DND-41 (cell line): Measurements from ENCODE around the gene PDCD1LG2.
"Not testable (repeated sequence)": the region's sequence is repeated elsewhere in the genome, so short reads cannot be mapped to it uniquely, and the experiment has no call there.

ENCODE experiments used
- ATAC-seq: fragments of 200-7000 bp; cut with Tn5 transposase; 3 replicates; pipeline ENCODE4 v1.9.1; 2021; ENCODE audit warnings: low read depth; ENCODE audit not compliant: insufficient read depth
- DNase-seq: peaks from one replicate; pipeline ENCODE4 v3.0.0-alpha.2; 2020
- H2AFZ ChIP-seq: 2 replicates; pipeline ENCODE4 v1.6.0; 2012; ENCODE audit warnings: low read depth, low read length
- H3K27ac ChIP-seq: 2 replicates; pipeline ENCODE4 v1.5.1; 2012; ENCODE audit warnings: low read length, inconsistent platforms
- H3K27me3 ChIP-seq: fragments of 200-600 bp; sonication (generic); 2 replicates; pipeline ENCODE4 v1.6.0; 2012; ENCODE audit warnings: low read length, mild to moderate bottlenecking, inconsistent platforms; ENCODE audit not compliant: insufficient read depth, poor library complexity
- H3K36me3 ChIP-seq: 2 replicates; pipeline ENCODE4 v1.5.1; 2012; ENCODE audit warnings: low read length, inconsistent platforms; ENCODE audit not compliant: insufficient read depth
- H3K4me1 ChIP-seq: 2 replicates; pipeline ENCODE4 v1.5.1; 2012; ENCODE audit warnings: mild to moderate bottlenecking, low read length; ENCODE audit not compliant: insufficient read depth
- H3K4me2 ChIP-seq: 2 replicates; pipeline ENCODE4 v1.6.0; 2012; ENCODE audit warnings: mild to moderate bottlenecking, moderate library complexity, low read length, inconsistent platforms; ENCODE audit not compliant: insufficient read depth
- H3K4me3 ChIP-seq, 2 experiments: fragments of 200-600 bp in 1 of 2; shearing (Covaris generic) in 1 of 2; 2 replicates each; pipeline ENCODE4 v1.5.1; 2012 to 2016; ENCODE audit warnings: inconsistent platforms in 2 of 2, low read length in 2 of 2, mild to moderate bottlenecking in 2 of 2, low read depth in 1 of 2, moderate library complexity in 1 of 2
- H3K79me2 ChIP-seq: 2 replicates; pipeline ENCODE4 v1.6.0; 2012; ENCODE audit warnings: low read length, inconsistent platforms; ENCODE audit not compliant: insufficient read depth
- H3K9ac ChIP-seq: 2 replicates; pipeline ENCODE4 v1.6.0; 2012; ENCODE audit warnings: low read depth, mild to moderate bottlenecking, inconsistent platforms, low read length, moderate library complexity
- H3K9me3 ChIP-seq: 2 replicates; pipeline ENCODE4 v1.5.1; 2012; ENCODE audit warnings: low read length, moderate library complexity, mild to moderate bottlenecking, inconsistent platforms; ENCODE audit not compliant: insufficient read depth, severe bottlenecking
- H4K20me1 ChIP-seq: 2 replicates; pipeline ENCODE4 v1.6.0; 2012; ENCODE audit warnings: low read length; ENCODE audit not compliant: insufficient read depth
- EZH2 ChIP-seq: IDR thresholded peaks from 3 replicates; pipeline ENCODE4 v1.6.1; 2012; ENCODE audit warnings: borderline replicate concordance, low read depth, mild to moderate bottlenecking, moderate library complexity, low read length, inconsistent platforms; ENCODE audit not compliant: severe bottlenecking
- TF ChIP-seq, protein P1 (sequence below): IDR thresholded peaks from 2 replicates; pipeline ENCODE4 v1.5.1; 2012; ENCODE audit warnings: borderline replicate concordance, low read length, moderate library complexity, mild to moderate bottlenecking; ENCODE audit not compliant: poor library complexity, severe bottlenecking; ENCODE audit errors: extremely low read depth

Gene PDCD1LG2

DNA sequence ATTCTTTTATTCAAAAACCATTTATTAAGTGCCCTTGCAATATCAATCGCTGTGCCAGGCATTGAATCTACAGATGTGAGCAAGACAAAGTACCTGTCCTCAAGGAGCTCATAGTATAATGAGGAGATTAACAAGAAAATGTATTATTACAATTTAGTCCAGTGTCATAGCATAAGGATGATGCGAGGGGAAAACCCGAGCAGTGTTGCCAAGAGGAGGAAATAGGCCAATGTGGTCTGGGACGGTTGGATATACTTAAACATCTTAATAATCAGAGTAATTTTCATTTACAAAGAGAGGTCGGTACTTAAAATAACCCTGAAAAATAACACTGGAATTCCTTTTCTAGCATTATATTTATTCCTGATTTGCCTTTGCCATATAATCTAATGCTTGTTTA is 41.5 kb upstream of the PDCD1LG2 start:
- H3K4me2 ChIP-seq, result no peak overlapping the region
- no peaks in the 10 kb centered on the region for H3K9me3 ChIP-seq
- DNase-seq (no peak), ATAC-seq (no peak)
- no peaks in the 10 kb centered on the region for H3K36me3 ChIP-seq
- no peak for TF ChIP-seq EZH2
- TF ChIP-seq, protein P1, sequence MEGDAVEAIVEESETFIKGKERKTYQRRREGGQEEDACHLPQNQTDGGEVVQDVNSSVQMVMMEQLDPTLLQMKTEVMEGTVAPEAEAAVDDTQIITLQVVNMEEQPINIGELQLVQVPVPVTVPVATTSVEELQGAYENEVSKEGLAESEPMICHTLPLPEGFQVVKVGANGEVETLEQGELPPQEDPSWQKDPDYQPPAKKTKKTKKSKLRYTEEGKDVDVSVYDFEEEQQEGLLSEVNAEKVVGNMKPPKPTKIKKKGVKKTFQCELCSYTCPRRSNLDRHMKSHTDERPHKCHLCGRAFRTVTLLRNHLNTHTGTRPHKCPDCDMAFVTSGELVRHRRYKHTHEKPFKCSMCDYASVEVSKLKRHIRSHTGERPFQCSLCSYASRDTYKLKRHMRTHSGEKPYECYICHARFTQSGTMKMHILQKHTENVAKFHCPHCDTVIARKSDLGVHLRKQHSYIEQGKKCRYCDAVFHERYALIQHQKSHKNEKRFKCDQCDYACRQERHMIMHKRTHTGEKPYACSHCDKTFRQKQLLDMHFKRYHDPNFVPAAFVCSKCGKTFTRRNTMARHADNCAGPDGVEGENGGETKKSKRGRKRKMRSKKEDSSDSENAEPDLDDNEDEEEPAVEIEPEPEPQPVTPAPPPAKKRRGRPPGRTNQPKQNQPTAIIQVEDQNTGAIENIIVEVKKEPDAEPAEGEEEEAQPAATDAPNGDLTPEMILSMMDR, result no peak
- no peaks in the 10 kb centered on the region for H3K27me3 ChIP-seq
- no peak overlapping the region for H2AFZ ChIP-seq
- H3K9ac ChIP-seq, result no peak overlapping the region
- no peaks in the 10 kb centered on the region for H4K20me1 ChIP-seq
- no peak overlapping the region for H3K27ac ChIP-seq
- H3K79me2 ChIP-seq, result no peaks in the 10 kb centered on the region
- no peaks in the 10 kb centered on the region for H3K4me1 ChIP-seq
- H3K4me3 ChIP-seq, result no peak overlapping the region

DNA sequence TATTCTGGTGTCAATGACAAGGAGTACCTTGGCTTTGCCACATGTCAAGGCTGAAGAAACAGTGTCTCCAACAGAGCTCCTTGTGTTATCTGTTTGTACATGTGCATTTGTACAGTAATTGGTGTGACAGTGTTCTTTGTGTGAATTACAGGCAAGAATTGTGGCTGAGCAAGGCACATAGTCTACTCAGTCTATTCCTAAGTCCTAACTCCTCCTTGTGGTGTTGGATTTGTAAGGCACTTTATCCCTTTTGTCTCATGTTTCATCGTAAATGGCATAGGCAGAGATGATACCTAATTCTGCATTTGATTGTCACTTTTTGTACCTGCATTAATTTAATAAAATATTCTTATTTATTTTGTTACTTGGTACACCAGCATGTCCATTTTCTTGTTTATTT is 40.2 kb upstream of the PDCD1LG2 start:
- H3K4me2 ChIP-seq, result no peak overlapping the region
- H3K4me3 ChIP-seq, result no peak overlapping the region
- H3K79me2 ChIP-seq, result no peaks in the 10 kb centered on the region
- no peaks in the 10 kb centered on the region for H4K20me1 ChIP-seq
- H2AFZ ChIP-seq, result no peak overlapping the region
- no peak for TF ChIP-seq EZH2
- TF ChIP-seq, protein P1, result no peak
- H3K27me3 ChIP-seq, result no peaks in the 10 kb centered on the region
- H3K9me3 ChIP-seq, result no peaks in the 10 kb centered on the region
- no peaks in the 10 kb centered on the region for H3K36me3 ChIP-seq
- no peak overlapping the region for H3K27ac ChIP-seq
- no peaks in the 10 kb centered on the region for H3K4me1 ChIP-seq
- H3K9ac ChIP-seq, result no peak overlapping the region
- DNase-seq (no peak), ATAC-seq (no peak)

DNA sequence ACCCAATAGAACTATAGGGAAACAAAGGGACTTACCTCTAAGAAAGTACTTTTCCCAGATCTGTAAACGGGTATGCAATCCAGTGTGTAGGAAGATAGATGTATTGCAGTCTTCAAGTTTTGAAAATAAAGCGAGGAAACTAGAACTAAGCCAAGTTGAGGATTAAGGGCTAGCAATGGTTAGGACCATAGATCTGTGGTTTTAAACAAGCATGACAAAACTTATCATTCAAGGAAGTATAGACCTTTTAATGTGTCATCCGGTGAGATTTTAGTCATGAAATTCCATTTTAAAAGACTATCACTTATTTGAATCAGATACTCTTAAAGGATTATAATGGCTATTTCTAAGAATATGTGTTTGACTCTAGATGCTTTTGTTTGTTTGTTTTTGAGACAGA is 39.5 kb upstream of the PDCD1LG2 start:
- H3K27me3 ChIP-seq, result no peaks in the 10 kb centered on the region
- TF ChIP-seq, protein P1, result no peak
- TF ChIP-seq EZH2, result no peak
- DNase-seq (no peak), ATAC-seq (no peak)
- H3K27ac ChIP-seq, result no peak overlapping the region
- no peak overlapping the region for H3K9ac ChIP-seq
- no peak overlapping the region for H2AFZ ChIP-seq
- no peak overlapping the region for H3K4me2 ChIP-seq
- no peaks in the 10 kb centered on the region for H4K20me1 ChIP-seq
- H3K36me3 ChIP-seq, result no peaks in the 10 kb centered on the region
- H3K4me1 ChIP-seq, result no peaks in the 10 kb centered on the region
- H3K9me3 ChIP-seq, result no peaks in the 10 kb centered on the region
- no peaks in the 10 kb centered on the region for H3K79me2 ChIP-seq
- no peak overlapping the region for H3K4me3 ChIP-seq

DNA sequence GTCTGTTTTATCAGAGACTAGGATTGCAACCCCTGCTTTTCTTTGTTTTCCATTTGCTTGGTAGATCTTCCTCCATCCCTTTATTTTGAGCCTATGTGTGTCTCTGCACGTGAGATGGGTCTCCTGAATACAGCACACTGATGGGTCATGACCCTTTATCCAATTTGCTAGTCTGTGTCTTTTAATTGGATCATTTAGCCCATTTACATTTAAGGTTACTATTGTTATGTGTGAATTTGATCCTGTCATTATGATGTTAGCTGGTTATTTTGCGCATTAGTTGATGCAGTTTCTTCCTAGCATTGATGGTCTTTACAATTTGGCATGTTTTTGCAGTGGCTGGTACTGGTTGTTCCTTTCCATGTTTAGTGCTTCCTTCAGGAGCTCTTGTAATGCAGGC is 34.7 kb upstream of the PDCD1LG2 start:
- H3K36me3 ChIP-seq, H2AFZ ChIP-seq, H3K27me3 ChIP-seq, H3K27ac ChIP-seq, ATAC-seq, H3K9me3 ChIP-seq, H3K4me3 ChIP-seq, H3K79me2 ChIP-seq, H4K20me1 ChIP-seq, H3K9ac ChIP-seq, H3K4me1 ChIP-seq, DNase-seq, H3K4me2 ChIP-seq: not testable (repeated sequence)
